Activated CD8-positive, alpha-beta memory T cell treated with anti-CD3 and anti-CD28 coated beads, Interleukin-2, amount 50 U/mL, for 24 hours (primary cell): ENCODE results near the gene C11orf21.

Source experiments
- DNase-seq: peaks from one replicate; pipeline ENCODE4 v3.0.0-alpha.2; 2020; ENCODE audit errors: extremely low read depth

C11orf21 gene

GRCh38 chr11:2260491-2261364 lies 41.0 kb downstream of the C11orf21 start:
- no peak for DNase-seq

- no peak for DNase-seq
Measured at GRCh38 chr11:2259897-2260451, 41.7 kb downstream of the C11orf21 start.

- no peak for DNase-seq
Measured at GRCh38 chr11:2259466-2259830, 42.3 kb downstream of the C11orf21 start.

- DNase-seq: no peak
Measured at GRCh38 chr11:2258501-2259465, 42.9 kb downstream of the C11orf21 start.

- no peak for DNase-seq
Measured at GRCh38 chr11:2256951-2257700, 44.6 kb downstream of the C11orf21 start.

GRCh38 chr11:2256293-2256913 lies 45.3 kb downstream of the C11orf21 start:
- DNase-seq: no peak

- no peak for DNase-seq
Measured at GRCh38 chr11:2252018-2252417, 49.7 kb downstream of the C11orf21 start.

GRCh38 chr11:2251138-2251537 lies 50.6 kb downstream of the C11orf21 start:
- DNase-seq: no peak

- no peak for DNase-seq
Measured at GRCh38 chr11:2250485-2250884, 51.2 kb downstream of the C11orf21 start.

- DNase-seq: no peak
Measured at GRCh38 chr11:2250041-2250440, 51.7 kb downstream of the C11orf21 start.

- DNase-seq: no peak
Measured at GRCh38 chr11:2249189-2249916, 52.4 kb downstream of the C11orf21 start.

- DNase-seq: no peak
Measured at GRCh38 chr11:2248762-2249161, 53.0 kb downstream of the C11orf21 start.

GRCh38 chr11:2248242-2248641 lies 53.5 kb downstream of the C11orf21 start:
- no peak for DNase-seq

GRCh38 chr11:2247496-2247895 lies 54.2 kb downstream of the C11orf21 start:
- no peak for DNase-seq
